Measurements from ENCODE around the gene KDM8.

Gene KDM8

GRCh38 chr16:27251541-27252205, 48.3 kb downstream of the KDM8 start:
- H3K4me3 ChIP-seq (ENCODE audit: low read depth, low read length): no peak overlapping the region
- no peak overlapping the region for H3K27ac ChIP-seq
- H3K27me3 ChIP-seq (replicated peaks): no peaks in the 10 kb centered on the region
- DNase-seq: no peak
- no peak for TF ChIP-seq CTCF (IDR thresholded peaks at IDR 0.05; ENCODE audit: low read depth, low read length, missing control alignments)
- no peaks in the 10 kb centered on the region for H3K36me3 ChIP-seq (replicated peaks)
- in situ Hi-C loops (cut with HindIII; ENCODE audit: low pct_ligation_motif_present, low sequenced_read_pairs): no loop called here

- Histone ChIP-seq H3K36me3 (replicated peaks) (no peaks in the 10 kb centered on the region), H3K27me3 (replicated peaks) (no peaks in the 10 kb centered on the region), H3K27ac (no peak overlapping the region), H3K4me3 (ENCODE audit: low read depth, low read length) (no peak overlapping the region)
- in situ Hi-C loops (cut with HindIII; ENCODE audit: low pct_ligation_motif_present, low sequenced_read_pairs): no loop called here
- TF ChIP-seq CTCF (IDR thresholded peaks at IDR 0.05; ENCODE audit: low read depth, low read length, missing control alignments): no peak
- no peak for DNase-seq
Measured at GRCh38 chr16:27252206-27252585, 48.9 kb downstream of the KDM8 start.

GRCh38 chr16:27253526-27253930, 50.2 kb downstream of the KDM8 start:
- in situ Hi-C loops (cut with HindIII; ENCODE audit: low pct_ligation_motif_present, low sequenced_read_pairs): no loop called here
- Histone ChIP-seq H3K36me3 (replicated peaks) (no peaks in the 10 kb centered on the region), H3K27ac (peak overlapping the region; percentile 81), H3K27me3 (replicated peaks) (no peaks in the 10 kb centered on the region), H3K4me3 (ENCODE audit: low read depth, low read length) (no peak overlapping the region)
- peak; percentile 85 for DNase-seq
- TF ChIP-seq CTCF (IDR thresholded peaks at IDR 0.05; ENCODE audit: low read depth, low read length, missing control alignments): no peak

- no peak for DNase-seq
- H3K36me3 ChIP-seq (replicated peaks): no peaks in the 10 kb centered on the region
- H3K27me3 ChIP-seq (replicated peaks): no peaks in the 10 kb centered on the region
- no peak for TF ChIP-seq CTCF (IDR thresholded peaks at IDR 0.05; ENCODE audit: low read depth, low read length, missing control alignments)
- peak overlapping the region; percentile 81 for H3K27ac ChIP-seq
- H3K4me3 ChIP-seq (ENCODE audit: low read depth, low read length): no peak overlapping the region
- in situ Hi-C loops (cut with HindIII; ENCODE audit: low pct_ligation_motif_present, low sequenced_read_pairs): no loop called here
Measured at GRCh38 chr16:27254262-27254811, 51.0 kb downstream of the KDM8 start.

- Histone ChIP-seq H3K27ac (no peak overlapping the region), H3K27me3 (replicated peaks) (no peaks in the 10 kb centered on the region), H3K4me3 (ENCODE audit: low read depth, low read length) (no peak overlapping the region), H3K36me3 (replicated peaks) (no peaks in the 10 kb centered on the region)
- in situ Hi-C loops (cut with HindIII; ENCODE audit: low pct_ligation_motif_present, low sequenced_read_pairs): no loop called here
- no peak for DNase-seq
- no peak for TF ChIP-seq CTCF (IDR thresholded peaks at IDR 0.05; ENCODE audit: low read depth, low read length, missing control alignments)
Measured at GRCh38 chr16:27256861-27257260, 53.5 kb downstream of the KDM8 start.

GRCh38 chr16:27257271-27257670, 53.9 kb downstream of the KDM8 start:
- Histone ChIP-seq H3K36me3 (replicated peaks) (no peaks in the 10 kb centered on the region), H3K27ac (no peak overlapping the region), H3K4me3 (ENCODE audit: low read depth, low read length) (no peak overlapping the region), H3K27me3 (replicated peaks) (no peaks in the 10 kb centered on the region)
- in situ Hi-C loops (cut with HindIII; ENCODE audit: low pct_ligation_motif_present, low sequenced_read_pairs): no loop called here
- no peak for TF ChIP-seq CTCF (IDR thresholded peaks at IDR 0.05; ENCODE audit: low read depth, low read length, missing control alignments)
- no peak for DNase-seq
